Subcutaneous adipose tissue (tissue), 4 donors: ENCODE data around the gene CDK14. TPM values are rescaled to one million over a fixed set of nuclear protein-coding genes. Genes with fewer than 3 reads are reported as not detected.

Experiments
- total RNA-seq, 4 donors: library from RNA; depleted of rRNA; stranded (reverse); fragments of >200 nt; gene quantifications; one replicate each; pipeline ENCODE4 v1.1.0, GENCODE V29; 2016
- TF ChIP-seq, protein P1 (sequence below): fragments of 450-650 bp; IDR thresholded peaks from one replicate; pipeline ENCODE4 v1.5.1; 2016; ENCODE audit warnings: low read depth, mild to moderate bottlenecking, control low read depth, antibody characterized with exemption, moderate library complexity

Gene CDK14
- total RNA-seq: 10 to 100 TPM; 13.4 to 42.4 (median 24.7) TPM

GRCh38 chr7:90595801-90596670 lies at the start of gene CDK14:
TSS of gene CDK14 (plus strand) at chr7:90596321. CDS start at chr7:90596628, 307 bp downstream.
- TF ChIP-seq, protein P1, sequence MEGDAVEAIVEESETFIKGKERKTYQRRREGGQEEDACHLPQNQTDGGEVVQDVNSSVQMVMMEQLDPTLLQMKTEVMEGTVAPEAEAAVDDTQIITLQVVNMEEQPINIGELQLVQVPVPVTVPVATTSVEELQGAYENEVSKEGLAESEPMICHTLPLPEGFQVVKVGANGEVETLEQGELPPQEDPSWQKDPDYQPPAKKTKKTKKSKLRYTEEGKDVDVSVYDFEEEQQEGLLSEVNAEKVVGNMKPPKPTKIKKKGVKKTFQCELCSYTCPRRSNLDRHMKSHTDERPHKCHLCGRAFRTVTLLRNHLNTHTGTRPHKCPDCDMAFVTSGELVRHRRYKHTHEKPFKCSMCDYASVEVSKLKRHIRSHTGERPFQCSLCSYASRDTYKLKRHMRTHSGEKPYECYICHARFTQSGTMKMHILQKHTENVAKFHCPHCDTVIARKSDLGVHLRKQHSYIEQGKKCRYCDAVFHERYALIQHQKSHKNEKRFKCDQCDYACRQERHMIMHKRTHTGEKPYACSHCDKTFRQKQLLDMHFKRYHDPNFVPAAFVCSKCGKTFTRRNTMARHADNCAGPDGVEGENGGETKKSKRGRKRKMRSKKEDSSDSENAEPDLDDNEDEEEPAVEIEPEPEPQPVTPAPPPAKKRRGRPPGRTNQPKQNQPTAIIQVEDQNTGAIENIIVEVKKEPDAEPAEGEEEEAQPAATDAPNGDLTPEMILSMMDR: no peak

GRCh38 chr7:90551036-90551435 lies 45.1 kb upstream of the CDK14 start:
- TF ChIP-seq, protein P1: no peak

DNA sequence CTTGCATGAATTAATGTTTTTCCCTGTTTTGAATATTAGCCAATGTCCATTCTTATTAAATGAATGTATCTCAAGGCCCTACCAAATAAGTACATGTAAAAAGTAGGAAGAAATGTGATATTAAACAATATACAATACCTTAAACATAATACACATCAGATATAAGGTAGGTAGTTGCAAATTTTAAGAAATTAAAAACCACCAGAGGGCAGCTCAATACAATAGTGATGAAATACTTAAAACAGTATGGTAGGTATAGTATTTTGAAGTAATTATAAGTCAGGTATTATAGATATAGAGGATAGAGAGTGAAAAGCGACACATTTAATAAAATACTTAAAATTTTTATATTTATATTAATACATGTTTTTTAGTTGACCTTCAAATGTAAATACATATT lies 43.6 kb upstream of the CDK14 start:
- TF ChIP-seq, protein P1: no peak

GRCh38 chr7:90560730-90561129 lies 35.4 kb upstream of the CDK14 start:
- TF ChIP-seq, protein P1: no peak

GRCh38 chr7:90563286-90563685 lies 32.8 kb upstream of the CDK14 start:
- TF ChIP-seq, protein P1: no peak

DNA sequence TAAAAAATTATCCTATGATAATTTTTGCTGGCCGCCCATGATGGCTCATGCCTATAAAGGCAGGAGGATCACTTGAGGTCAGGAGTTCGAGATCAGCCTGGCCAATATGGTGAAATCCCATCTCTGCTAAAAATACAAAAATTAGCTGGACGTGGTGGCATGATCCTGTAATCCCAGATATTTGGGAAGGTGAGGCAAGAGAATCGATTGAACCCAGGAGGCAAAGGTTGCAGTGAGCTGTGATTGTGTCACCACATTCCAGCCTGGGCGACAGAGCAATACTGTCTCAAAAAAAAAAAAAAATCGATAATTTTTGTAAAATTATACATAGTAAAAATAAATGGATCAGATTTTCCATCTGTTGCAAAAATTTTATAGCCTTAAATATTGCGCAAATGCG lies 31.7 kb upstream of the CDK14 start:
- TF ChIP-seq, protein P1: no peak

- TF ChIP-seq, protein P1: no peak
Observed at GRCh38 chr7:90568213-90568612, 27.9 kb upstream of the CDK14 start.
